ENCODE results near the gene SIGLEC12. TPM values are rescaled to one million over a fixed set of nuclear protein-coding genes. Genes with fewer than 3 reads are reported as not detected.

The SIGLEC12 gene
- total and polyA plus RNA-seq, 9 of the 15 experiments (the other 6 are each of a cell fraction or from before 2014, with no cell fraction given) = 0.08 to 1.3 (median 0.54) TPM

DNA sequence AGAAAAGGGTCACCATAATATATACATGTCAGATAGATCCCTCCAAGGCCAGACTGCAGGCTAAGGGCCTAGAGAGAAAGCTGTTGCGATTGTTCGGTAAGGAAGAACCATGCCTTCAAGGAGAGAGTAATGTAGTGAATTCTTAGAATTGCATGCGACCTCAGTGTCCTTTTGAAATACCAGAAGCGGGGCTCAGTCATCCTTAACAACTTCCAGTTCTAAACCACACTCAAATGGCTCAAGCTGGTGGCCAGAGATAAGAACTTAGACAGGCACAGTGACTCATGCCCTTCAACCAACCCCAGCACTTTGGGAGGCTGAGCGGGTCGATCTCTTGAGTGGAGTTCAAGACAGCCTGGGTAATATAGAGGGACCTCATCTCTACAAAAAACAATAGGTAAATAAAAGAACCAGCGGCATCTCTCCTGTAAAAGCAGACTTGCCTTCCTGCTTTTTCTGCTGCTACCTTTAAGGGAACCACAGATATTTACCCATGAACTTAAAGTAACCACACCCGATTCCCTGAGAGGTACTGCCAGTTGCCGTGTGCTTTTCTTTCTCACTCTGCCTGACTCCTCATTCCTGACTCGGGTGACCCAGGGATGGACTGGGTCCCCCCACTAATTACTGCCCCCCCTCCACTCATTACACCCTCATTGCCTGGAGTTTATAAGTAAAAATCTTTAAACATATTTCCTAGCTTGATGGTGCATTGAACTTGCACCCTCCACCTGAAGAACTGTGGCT, 45.2 kb upstream of the SIGLEC12 start (continued):
- TF ChIP-seq CUX1 (CRISPR knock-in tag; IDR thresholded peaks at IDR 0.05) (peak; percentile 47), ILF3 (IDR thresholded peaks at IDR 0.05; ENCODE audit: borderline replicate concordance) (no peak), KLF13 (tag; IDR thresholded peaks at IDR 0.05; ENCODE audit: borderline replicate concordance, low read depth) (0 out of 2 replicates have a peak, but pooled peaks have one; percentile 5), ZNF143 (CRISPR knock-in tag; IDR thresholded peaks at IDR 0.05) (no peak), ZSCAN29 (IDR thresholded peaks at IDR 0.05) (no peak), PTBP1 (IDR thresholded peaks at IDR 0.05; ENCODE audit: low read depth, low read length) (no peak), SRSF9 (IDR thresholded peaks at IDR 0.05; ENCODE audit: borderline replicate concordance, low read depth, low read length) (no peak), ZNF592 (IDR thresholded peaks at IDR 0.05) (peak; percentile 96), ATF7 (IDR thresholded peaks at IDR 0.05) (peak; percentile 94), XRCC3 (IDR thresholded peaks at IDR 0.05) (no peak), KDM4B (IDR thresholded peaks at IDR 0.05; ENCODE audit: borderline replicate concordance in 2 of 2, low read depth in 1 of 2) (peak in 1 of 2 experiments; percentile 39; a peak in 1 of 4 replicates), ETS2 (tag; IDR thresholded peaks at IDR 0.05; ENCODE audit: borderline replicate concordance, poor library complexity, severe bottlenecking) (no peak)
- TF ChIP-seq, protein P1, sequence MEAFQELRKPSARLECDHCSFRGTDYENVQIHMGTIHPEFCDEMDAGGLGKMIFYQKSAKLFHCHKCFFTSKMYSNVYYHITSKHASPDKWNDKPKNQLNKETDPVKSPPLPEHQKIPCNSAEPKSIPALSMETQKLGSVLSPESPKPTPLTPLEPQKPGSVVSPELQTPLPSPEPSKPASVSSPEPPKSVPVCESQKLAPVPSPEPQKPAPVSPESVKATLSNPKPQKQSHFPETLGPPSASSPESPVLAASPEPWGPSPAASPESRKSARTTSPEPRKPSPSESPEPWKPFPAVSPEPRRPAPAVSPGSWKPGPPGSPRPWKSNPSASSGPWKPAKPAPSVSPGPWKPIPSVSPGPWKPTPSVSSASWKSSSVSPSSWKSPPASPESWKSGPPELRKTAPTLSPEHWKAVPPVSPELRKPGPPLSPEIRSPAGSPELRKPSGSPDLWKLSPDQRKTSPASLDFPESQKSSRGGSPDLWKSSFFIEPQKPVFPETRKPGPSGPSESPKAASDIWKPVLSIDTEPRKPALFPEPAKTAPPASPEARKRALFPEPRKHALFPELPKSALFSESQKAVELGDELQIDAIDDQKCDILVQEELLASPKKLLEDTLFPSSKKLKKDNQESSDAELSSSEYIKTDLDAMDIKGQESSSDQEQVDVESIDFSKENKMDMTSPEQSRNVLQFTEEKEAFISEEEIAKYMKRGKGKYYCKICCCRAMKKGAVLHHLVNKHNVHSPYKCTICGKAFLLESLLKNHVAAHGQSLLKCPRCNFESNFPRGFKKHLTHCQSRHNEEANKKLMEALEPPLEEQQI (IDR thresholded peaks at IDR 0.05) = peak; percentile 77

Data from K562 (cell line).